ENCODE results near the gene NUAK2.

Gene NUAK2

GRCh38 chr1:205268846-205269680 is 52.5 kb downstream of the NUAK2 start (continued):
- no peak for TF ChIP-seq SALL2 (tag by site-specific recombination; IDR thresholded peaks at IDR 0.05; ENCODE audit: borderline replicate concordance)

- Histone ChIP-seq H3K4me1 (ENCODE audit: control insufficient read depth, insufficient read depth, low read length) (peaks cover 5% of the 10 kb centered on the region; the same call in 1 of the 2 replicates), H3K9me3 (ENCODE audit: control insufficient read depth, insufficient read depth, low read depth, low read length) (no peaks in the 10 kb centered on the region), H3K36me3 (ENCODE audit: control insufficient read depth in 2 of 2, insufficient read depth in 1 of 2, low read length in 2 of 2) (peaks cover 0 to 16% of the 10 kb centered on the region in 2 experiments; a peak in 1 of 3 replicates), H3K27ac (ENCODE audit: extremely low read depth, low read depth, low read length) (no peak overlapping the region), H3K4me3 (ENCODE audit: low read depth, low read length) (no peak overlapping the region)
- ChIA-PET POLR2A (no interaction called here), CTCF (interaction anchor here (0.6 to 1.6 kb wide), 6 partner anchors 38 to 158 kb away, joined by 3 to 5 read pairs (median 4); no protein-coding TSS in a partner anchor)
- TF ChIP-seq KLF1 (tag by site-specific recombination; IDR thresholded peaks at IDR 0.05) = 0 out of 2 replicates have a peak, but pooled peaks have one; percentile 27
- TF ChIP-seq GLIS2 (tag by site-specific recombination; IDR thresholded peaks at IDR 0.05) = 0 out of 2 replicates have a peak, but pooled peaks have one; percentile 12
- no peak for TF ChIP-seq ZNF146 (tag by site-specific recombination; IDR thresholded peaks at IDR 0.05)
Observed at GRCh38 chr1:205267306-205267902, 54.1 kb downstream of the NUAK2 start.

DNA sequence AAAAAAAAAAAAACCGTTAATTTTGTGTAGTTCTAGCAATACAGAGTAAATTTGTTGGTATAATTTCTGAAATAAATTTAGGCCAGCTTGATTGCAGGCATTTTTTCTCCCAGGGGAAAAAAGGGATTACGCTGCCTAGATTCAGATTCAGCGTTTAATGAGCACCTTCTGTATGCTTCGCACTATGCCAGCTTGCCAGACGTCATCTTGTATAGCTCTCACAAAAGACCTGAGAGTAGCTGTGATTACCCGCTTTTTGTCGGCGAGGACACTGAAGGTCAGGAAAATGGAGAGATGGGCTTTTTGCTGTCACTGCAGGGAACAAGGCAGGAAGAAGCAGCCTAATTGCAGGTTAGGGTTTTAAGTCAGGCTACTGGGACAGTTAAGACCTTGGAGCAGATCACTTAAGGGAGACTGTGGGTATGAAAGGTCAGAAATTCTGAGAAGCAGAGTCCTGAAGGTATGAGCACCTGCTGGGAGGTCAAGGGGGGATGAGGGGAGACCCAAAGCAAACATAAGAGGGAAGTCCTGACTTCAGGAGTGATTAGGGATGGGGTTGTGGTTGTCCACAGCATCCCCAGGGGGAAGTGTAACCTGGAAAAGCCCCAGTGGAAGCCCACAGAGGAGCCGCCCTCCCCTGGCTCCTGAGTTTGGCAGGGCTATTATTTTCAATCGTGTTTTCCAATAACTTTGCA is 54.8 kb downstream of the NUAK2 start:
- peaks cover 5% of the 10 kb centered on the region; the same call in 1 of the 2 replicates for H3K4me1 ChIP-seq (ENCODE audit: control insufficient read depth, insufficient read depth, low read length)

More for the DNA sequence above, 54.8 kb downstream of the NUAK2 start:
- TF ChIP-seq ZNF664 (tag by site-specific recombination; IDR thresholded peaks at IDR 0.05) (peak; percentile 52; the same call in 1 of the 2 replicates), ZBTB7A (tag by site-specific recombination; IDR thresholded peaks at IDR 0.05; ENCODE audit: low read depth) (no peak), ELK4 (IDR thresholded peaks at IDR 0.05; ENCODE audit: borderline replicate concordance, low read depth, low read length) (no peak), SP7 (tag by site-specific recombination; IDR thresholded peaks at IDR 0.05) (peak; percentile 97), PRDM10 (tag by site-specific recombination; IDR thresholded peaks at IDR 0.05) (0 out of 2 replicates have a peak, but pooled peaks have one; percentile 50), ZNF792 (tag by site-specific recombination; IDR thresholded peaks at IDR 0.05) (peak; percentile 90)
- POLR2A ChIA-PET = interaction anchor here (0.7 kb wide), 1 partner anchor 208 kb away, joined by 5 read pairs; no protein-coding TSS in a partner anchor
- CTCF ChIA-PET = interaction anchor here (0.9 to 1.8 kb wide), 4 partner anchors 10 to 165 kb away, joined by 4 to 7 read pairs (median 5); no protein-coding TSS in a partner anchor
- Histone ChIP-seq H3K4me3 (ENCODE audit: low read depth, low read length) (no peak overlapping the region), H3K27ac (ENCODE audit: extremely low read depth, low read depth, low read length) (no peak overlapping the region), H3K36me3 (ENCODE audit: control insufficient read depth in 2 of 2, insufficient read depth in 1 of 2, low read length in 2 of 2) (peaks cover 0 to 11% of the 10 kb centered on the region in 2 experiments; a peak in 1 of 3 replicates), H3K9me3 (ENCODE audit: control insufficient read depth, insufficient read depth, low read depth, low read length) (no peaks in the 10 kb centered on the region)
